Measurements from ENCODE around the gene IFRD1.
"Not testable (repeated sequence)": the region's sequence is repeated elsewhere in the genome, so short reads cannot be mapped to it uniquely, and the experiment has no call there.

The IFRD1 gene

GRCh38 chr7:112492186-112492585 is 41.9 kb downstream of the IFRD1 start:
- DNase-seq = no peak

- DNase-seq = no peak
These were observed 44.4 kb downstream of the IFRD1 start for GRCh38 chr7:112494656-112495055.

GRCh38 chr7:112495156-112495788 is 45.0 kb downstream of the IFRD1 start:
- DNase-seq = no peak

GRCh38 chr7:112495810-112496462 is 45.7 kb downstream of the IFRD1 start:
- no peak for DNase-seq

- no peak for DNase-seq
These were observed 47.2 kb downstream of the IFRD1 start for GRCh38 chr7:112497481-112497880.

- no peak for DNase-seq
These were observed 50.4 kb downstream of the IFRD1 start for GRCh38 chr7:112500619-112501018.

- no peak for DNase-seq
These were observed 51.7 kb downstream of the IFRD1 start for GRCh38 chr7:112501801-112502503.

- DNase-seq = no peak
These were observed 52.4 kb downstream of the IFRD1 start for GRCh38 chr7:112502700-112503099.

GRCh38 chr7:112503361-112503972 is 53.2 kb downstream of the IFRD1 start:
- DNase-seq = no peak

GRCh38 chr7:112504093-112504695 is 53.9 kb downstream of the IFRD1 start:
- DNase-seq = no peak

GRCh38 chr7:112505495-112505894 is 55.2 kb downstream of the IFRD1 start:
- DNase-seq = no peak

- DNase-seq = no peak
These were observed 58.1 kb downstream of the IFRD1 start for GRCh38 chr7:112508404-112508803.

GRCh38 chr7:112509402-112509801 is 59.1 kb downstream of the IFRD1 start:
- no peak for DNase-seq

- DNase-seq = no peak
These were observed 59.9 kb downstream of the IFRD1 start for GRCh38 chr7:112510001-112510742.

- DNase-seq = no peak
These were observed 60.5 kb downstream of the IFRD1 start for GRCh38 chr7:112510743-112511110.

- DNase-seq = no peak
These were observed 61.4 kb downstream of the IFRD1 start for GRCh38 chr7:112511451-112512202.

GRCh38 chr7:112512451-112513210 is 62.4 kb downstream of the IFRD1 start:
- no peak for DNase-seq

- no peak for DNase-seq
These were observed 65.7 kb downstream of the IFRD1 start for GRCh38 chr7:112515989-112516388.

- not testable (repeated sequence) for DNase-seq
These were observed 66.2 kb downstream of the IFRD1 start for GRCh38 chr7:112516418-112516817.

GRCh38 chr7:112517487-112517886 is 67.2 kb downstream of the IFRD1 start:
- no peak for DNase-seq

- DNase-seq = no peak
These were observed 70.5 kb downstream of the IFRD1 start for GRCh38 chr7:112520787-112521186.

All from NCI-H187 (cell line).